ENCODE measurements around the gene SLC16A6. TPM values are rescaled to one million over a fixed set of nuclear protein-coding genes. Genes with fewer than 3 reads are reported as not detected.
"Not testable (repeated sequence)": the region's sequence is repeated elsewhere in the genome, so short reads cannot be mapped to it uniquely, and the experiment has no call there.

The SLC16A6 gene
- total RNA-seq (2021), result 0.70 and 0.83 TPM in 2 replicates
- Bru-seq, nascent RNA, result percentile 35 among the genes with signal in this experiment
- percentile 31 among the genes with signal in this experiment for BruChase-seq, experiment 1, labeled RNA remaining after a 2-hour chase
- percentile 39 among the genes with signal in this experiment for BruChase-seq, experiment 2, labeled RNA remaining after a 6-hour chase
- long read RNA-seq, result 0 reads

DNA sequence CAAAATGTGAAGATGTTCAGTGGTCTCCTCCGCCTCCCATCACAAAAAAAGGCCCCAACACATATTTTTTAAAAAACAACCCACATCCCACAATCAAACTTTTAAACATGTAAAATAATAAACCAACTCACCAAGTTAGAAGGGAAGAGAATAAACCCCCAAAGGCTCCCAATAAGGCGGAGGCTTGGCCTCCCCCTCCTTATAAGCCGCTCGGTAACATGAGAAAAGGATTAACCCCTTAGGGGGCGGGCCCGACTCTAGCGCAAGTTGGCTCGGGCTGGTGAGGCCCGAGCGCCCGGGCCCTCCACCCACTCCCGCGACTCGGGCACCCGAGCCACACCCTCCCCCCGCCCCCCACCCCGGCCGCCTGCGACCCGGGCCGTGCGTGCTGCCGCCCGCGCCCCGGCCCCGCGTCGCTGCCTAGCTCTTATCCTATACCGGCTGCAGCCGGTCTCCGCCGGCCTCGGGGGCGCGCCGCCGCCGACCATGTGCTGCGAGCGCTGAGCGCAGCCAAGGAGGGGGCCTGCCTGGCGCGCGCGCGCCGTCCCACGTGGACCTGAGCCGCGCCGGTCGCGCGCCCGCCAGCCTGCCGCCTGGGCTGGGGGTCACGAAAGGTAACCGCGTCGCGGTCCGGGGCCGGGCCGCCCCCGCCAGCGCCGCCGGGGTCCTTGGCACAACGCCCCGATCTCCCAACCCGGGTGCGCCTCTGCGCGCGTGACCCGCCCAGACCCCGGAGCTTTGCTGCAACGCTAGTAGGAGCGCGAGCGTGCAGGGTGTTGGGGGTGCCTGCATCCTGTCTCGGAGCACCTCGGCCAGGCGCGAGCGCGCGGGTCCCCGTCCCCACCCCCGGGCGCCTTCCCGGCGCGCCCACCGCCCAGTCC lies at the start of gene SLC16A6, which contains the start of gene ARSG:
Gene SLC16A6, minus strand, starts transcription at position 173 of the 881 bp plus-strand sequence. CDS start 12,807 bp downstream, outside the sequence.
Gene ARSG, plus strand, starts transcription at position 541 of the 881 bp plus-strand sequence. CDS start 15,999 bp downstream, outside the sequence.
- Histone ChIP-seq H4K20me1 (ENCODE audit: insufficient read depth) (no peaks in the 10 kb centered on the region), H3F3A (ENCODE audit: insufficient read depth, low read depth) (peaks cover 18% of the 10 kb centered on the region), H3K9me2 (ENCODE audit: insufficient read depth) (no peaks in the 10 kb centered on the region), H3K27ac (peak within 1 kb of the TSS; percentile 58), H3K9me3 (ENCODE audit: insufficient read depth, low read depth) (no peaks in the 10 kb centered on the region), H3K4me3 (peak within 1 kb of the TSS; percentile 76), H3K79me2 (ENCODE audit: low read depth) (peaks cover 3% of the 10 kb centered on the region; the same call in 1 of the 2 replicates), H3K36me3 (ENCODE audit: low read depth) (no peaks in the 10 kb centered on the region), H3K27me3 (ENCODE audit: insufficient read depth, low read depth) (no peaks in the 10 kb centered on the region), H3K4me1 (replicated peaks; ENCODE audit: insufficient read depth) (peaks cover 20% of the 10 kb centered on the region), H2AFZ (peak within 1 kb of the TSS; percentile 86), H3K4me2 (peak within 1 kb of the TSS; percentile 81)
- ChIA-PET CTCF (no interaction called here), POLR2A (ENCODE audit: unreplicated experiment) (interaction anchor here (0.6 to 0.7 kb wide), 3 partner anchors 13 to 22 kb away, joined by 5 to 9 read pairs (median 6); no protein-coding TSS in a partner anchor)
- peak; percentile 43 to 62 for DNase-seq
- intact Hi-C loops (cut with micrococcal nuclease; ENCODE audit: unreplicated experiment), result loop anchor here (5.0 to 10.0 kb wide), 2 partner anchors 64 to 86 kb away; no protein-coding TSS in a partner anchor
- TF ChIP-seq EZH2 (IDR thresholded peaks at IDR 0.05; ENCODE audit: low read depth) (no peak), CTCF (conservative IDR thresholded peaks at IDR 0.05) (no peak)
- no TSS peak for BruUV-seq (replicated peaks)

DNA sequence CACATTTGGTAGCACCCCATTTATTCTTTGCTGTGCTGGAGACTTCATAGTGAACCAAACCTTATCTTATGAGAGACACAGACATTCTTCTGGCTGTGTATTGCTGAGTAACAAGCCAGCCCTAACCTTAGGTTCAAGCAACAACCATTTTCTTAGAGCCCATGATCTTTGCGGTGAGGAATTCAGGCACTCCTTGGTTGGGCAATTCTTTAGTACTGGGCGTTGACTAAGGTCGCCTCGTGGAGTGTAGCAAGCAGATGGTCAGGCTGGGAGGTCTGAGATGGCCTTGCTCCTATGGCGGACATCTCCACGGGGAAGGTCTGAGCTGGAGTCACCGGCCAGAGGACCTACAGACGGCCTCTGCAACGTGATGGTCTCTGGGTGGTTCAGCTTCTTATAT lies 43.5 kb upstream of the SLC16A6 start:
- Histone ChIP-seq H3K27ac (no peak overlapping the region), H3K4me1 (replicated peaks; ENCODE audit: insufficient read depth) (peaks cover 11% of the 10 kb centered on the region), H2AFZ (no peak overlapping the region), H3K4me3 (no peak overlapping the region), H3K36me3 (ENCODE audit: low read depth) (no peaks in the 10 kb centered on the region), H3K79me2 (ENCODE audit: low read depth) (no peaks in the 10 kb centered on the region), H4K20me1 (ENCODE audit: insufficient read depth) (no peaks in the 10 kb centered on the region), H3K4me2 (no peak overlapping the region), H3K9me2 (ENCODE audit: insufficient read depth) (no peaks in the 10 kb centered on the region), H3K9me3 (ENCODE audit: insufficient read depth, low read depth) (peaks cover 4% of the 10 kb centered on the region; the same call in 1 of the 2 replicates), H3K27me3 (ENCODE audit: insufficient read depth, low read depth) (no peaks in the 10 kb centered on the region), H3F3A (ENCODE audit: insufficient read depth, low read depth) (peaks cover 4% of the 10 kb centered on the region)
- no peak for DNase-seq
- POLR2A ChIA-PET (ENCODE audit: unreplicated experiment), result no interaction called here
- intact Hi-C loops (cut with micrococcal nuclease; ENCODE audit: unreplicated experiment), result no loop called here
- no peak for TF ChIP-seq EZH2 (IDR thresholded peaks at IDR 0.05; ENCODE audit: low read depth)
- no peak for TF ChIP-seq CTCF (conservative IDR thresholded peaks at IDR 0.05)
- CTCF ChIA-PET, result no interaction called here
- BruUV-seq (replicated peaks), result no TSS peak

DNA sequence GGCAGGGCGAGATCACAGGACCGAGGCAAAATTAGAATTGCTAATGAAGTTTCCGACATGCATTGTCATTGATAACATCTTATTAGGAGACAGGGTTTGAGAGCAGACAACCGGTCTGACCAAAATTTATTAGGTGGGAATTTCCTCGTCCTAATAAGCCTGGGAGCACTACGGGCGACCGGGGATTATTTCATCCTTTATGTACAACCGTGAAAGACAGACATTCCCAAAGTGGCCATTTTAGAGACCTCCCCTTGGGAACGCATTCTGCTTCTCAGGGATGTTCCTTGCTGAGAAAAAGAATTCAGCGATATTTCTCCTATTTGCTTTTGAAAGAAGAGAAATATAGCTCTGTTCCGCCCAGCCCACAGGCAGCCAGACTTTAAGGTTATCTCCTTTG lies 41.0 kb upstream of the SLC16A6 start:
- Histone ChIP-seq H3F3A (ENCODE audit: insufficient read depth, low read depth) (peaks cover 22% of the 10 kb centered on the region), H3K4me1 (replicated peaks; ENCODE audit: insufficient read depth) (peaks cover 33% of the 10 kb centered on the region)
- intact Hi-C loops (cut with micrococcal nuclease; ENCODE audit: unreplicated experiment); DNase-seq; H3K9me2 ChIP-seq (ENCODE audit: insufficient read depth); H4K20me1 ChIP-seq (ENCODE audit: insufficient read depth); BruUV-seq (replicated peaks); H3K4me3 ChIP-seq; H3K27me3 ChIP-seq (ENCODE audit: insufficient read depth, low read depth); H3K79me2 ChIP-seq (ENCODE audit: low read depth); POLR2A ChIA-PET (ENCODE audit: unreplicated experiment); H3K4me2 ChIP-seq; H3K36me3 ChIP-seq (ENCODE audit: low read depth); H3K27ac ChIP-seq; CTCF ChIA-PET; H3K9me3 ChIP-seq (ENCODE audit: insufficient read depth, low read depth); H2AFZ ChIP-seq: not testable (repeated sequence)

All from PC-9 (cell line).